ENCODE measurements around the gene NEGR1.

- no peak for TF ChIP-seq CTCF (IDR thresholded peaks at IDR 0.05)
- TF ChIP-seq POLR2A (IDR thresholded peaks at IDR 0.05): no peak
These were observed 458.5 kb downstream of the NEGR1 start for GRCh38 chr1:71823708-71824305.

All from thyroid gland (tissue), 4 donors.